ENCODE results near the gene PHF19. TPM values are rescaled to one million over a fixed set of nuclear protein-coding genes. Genes with fewer than 3 reads are reported as not detected.

Gene PHF19
- polyA plus RNA-seq, 2 of the 4 experiments (the other 2 are of a cell fraction), result 50.7 to 102 TPM

DNA sequence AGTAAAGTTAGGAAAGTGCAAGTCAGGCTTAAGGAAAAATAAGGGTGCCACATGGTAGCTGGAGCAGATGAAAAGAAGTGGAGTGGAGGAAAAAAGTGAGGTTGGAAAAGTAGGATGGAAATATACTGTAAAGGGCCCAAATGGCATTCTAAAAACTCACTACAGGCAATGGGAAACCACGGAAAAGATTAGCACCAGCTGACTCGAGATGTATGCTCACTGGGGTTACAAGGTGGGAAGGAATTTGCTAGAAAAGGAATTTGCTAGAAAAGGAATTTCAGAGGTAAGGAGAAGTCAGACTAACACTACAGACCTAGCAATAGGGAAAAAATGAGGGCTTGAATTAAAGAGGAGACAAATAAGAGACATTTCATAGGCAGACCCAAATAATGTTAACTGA lies 37.8 kb downstream of the PHF19 start:
- FAIRE-seq (no peak), DNase-seq (ENCODE audit: low read depth in 1 of 2, low spot score in 1 of 2) (no peak), ATAC-seq (no peak)
- H3K4me1 ChIP-seq, result peaks cover 12% of the 10 kb centered on the region; the same call in 1 of the 3 replicates
- 94% methylated on average over 2 of the region's 2 CpGs for WGBS (ENCODE audit: missing lambda C conversion rate)
- H3K4me3 ChIP-seq, result no peak overlapping the region
- H3K4me2 ChIP-seq, result no peak overlapping the region
- no peak overlapping the region for H3K27ac ChIP-seq
- H3K9me3 ChIP-seq, result no peaks in the 10 kb centered on the region
- TF ChIP-seq NFE2L2 (conservative IDR thresholded peaks at IDR 0.05; ENCODE audit: low read length), result no peak
- TF ChIP-seq ESRRA (IDR thresholded peaks at IDR 0.05; ENCODE audit: borderline replicate concordance, low read length), result no peak
- TF ChIP-seq KDM5A (IDR thresholded peaks at IDR 0.05), result no peak
- TF ChIP-seq PBX3 (IDR thresholded peaks at IDR 0.05), result no peak
- no peak for TF ChIP-seq TFCP2L1 (CRISPR knock-in tag; IDR thresholded peaks at IDR 0.05)
- TF ChIP-seq POLR2AphosphoS2 (conservative IDR thresholded peaks at IDR 0.05; ENCODE audit: low read length), result no peak
- TF ChIP-seq ELK1 (IDR thresholded peaks at IDR 0.05; ENCODE audit: low read depth, low read length), result no peak
- TF ChIP-seq, protein P1, sequence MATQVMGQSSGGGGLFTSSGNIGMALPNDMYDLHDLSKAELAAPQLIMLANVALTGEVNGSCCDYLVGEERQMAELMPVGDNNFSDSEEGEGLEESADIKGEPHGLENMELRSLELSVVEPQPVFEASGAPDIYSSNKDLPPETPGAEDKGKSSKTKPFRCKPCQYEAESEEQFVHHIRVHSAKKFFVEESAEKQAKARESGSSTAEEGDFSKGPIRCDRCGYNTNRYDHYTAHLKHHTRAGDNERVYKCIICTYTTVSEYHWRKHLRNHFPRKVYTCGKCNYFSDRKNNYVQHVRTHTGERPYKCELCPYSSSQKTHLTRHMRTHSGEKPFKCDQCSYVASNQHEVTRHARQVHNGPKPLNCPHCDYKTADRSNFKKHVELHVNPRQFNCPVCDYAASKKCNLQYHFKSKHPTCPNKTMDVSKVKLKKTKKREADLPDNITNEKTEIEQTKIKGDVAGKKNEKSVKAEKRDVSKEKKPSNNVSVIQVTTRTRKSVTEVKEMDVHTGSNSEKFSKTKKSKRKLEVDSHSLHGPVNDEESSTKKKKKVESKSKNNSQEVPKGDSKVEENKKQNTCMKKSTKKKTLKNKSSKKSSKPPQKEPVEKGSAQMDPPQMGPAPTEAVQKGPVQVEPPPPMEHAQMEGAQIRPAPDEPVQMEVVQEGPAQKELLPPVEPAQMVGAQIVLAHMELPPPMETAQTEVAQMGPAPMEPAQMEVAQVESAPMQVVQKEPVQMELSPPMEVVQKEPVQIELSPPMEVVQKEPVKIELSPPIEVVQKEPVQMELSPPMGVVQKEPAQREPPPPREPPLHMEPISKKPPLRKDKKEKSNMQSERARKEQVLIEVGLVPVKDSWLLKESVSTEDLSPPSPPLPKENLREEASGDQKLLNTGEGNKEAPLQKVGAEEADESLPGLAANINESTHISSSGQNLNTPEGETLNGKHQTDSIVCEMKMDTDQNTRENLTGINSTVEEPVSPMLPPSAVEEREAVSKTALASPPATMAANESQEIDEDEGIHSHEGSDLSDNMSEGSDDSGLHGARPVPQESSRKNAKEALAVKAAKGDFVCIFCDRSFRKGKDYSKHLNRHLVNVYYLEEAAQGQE (IDR thresholded peaks at IDR 0.05), result no peak
- no peak for TF ChIP-seq HDAC2 (IDR thresholded peaks at IDR 0.05)
- TF ChIP-seq HEYL (CRISPR knock-in tag; IDR thresholded peaks at IDR 0.05), result no peak
- TF ChIP-seq RARB (CRISPR knock-in tag; IDR thresholded peaks at IDR 0.05), result no peak
- no peak for TF ChIP-seq RCOR1 (IDR thresholded peaks at IDR 0.05; ENCODE audit: low read depth, low read length)
- TF ChIP-seq, protein P2, sequence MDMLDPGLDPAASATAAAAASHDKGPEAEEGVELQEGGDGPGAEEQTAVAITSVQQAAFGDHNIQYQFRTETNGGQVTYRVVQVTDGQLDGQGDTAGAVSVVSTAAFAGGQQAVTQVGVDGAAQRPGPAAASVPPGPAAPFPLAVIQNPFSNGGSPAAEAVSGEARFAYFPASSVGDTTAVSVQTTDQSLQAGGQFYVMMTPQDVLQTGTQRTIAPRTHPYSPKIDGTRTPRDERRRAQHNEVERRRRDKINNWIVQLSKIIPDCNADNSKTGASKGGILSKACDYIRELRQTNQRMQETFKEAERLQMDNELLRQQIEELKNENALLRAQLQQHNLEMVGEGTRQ (IDR thresholded peaks at IDR 0.05), result no peak
- TF ChIP-seq, protein P3, sequence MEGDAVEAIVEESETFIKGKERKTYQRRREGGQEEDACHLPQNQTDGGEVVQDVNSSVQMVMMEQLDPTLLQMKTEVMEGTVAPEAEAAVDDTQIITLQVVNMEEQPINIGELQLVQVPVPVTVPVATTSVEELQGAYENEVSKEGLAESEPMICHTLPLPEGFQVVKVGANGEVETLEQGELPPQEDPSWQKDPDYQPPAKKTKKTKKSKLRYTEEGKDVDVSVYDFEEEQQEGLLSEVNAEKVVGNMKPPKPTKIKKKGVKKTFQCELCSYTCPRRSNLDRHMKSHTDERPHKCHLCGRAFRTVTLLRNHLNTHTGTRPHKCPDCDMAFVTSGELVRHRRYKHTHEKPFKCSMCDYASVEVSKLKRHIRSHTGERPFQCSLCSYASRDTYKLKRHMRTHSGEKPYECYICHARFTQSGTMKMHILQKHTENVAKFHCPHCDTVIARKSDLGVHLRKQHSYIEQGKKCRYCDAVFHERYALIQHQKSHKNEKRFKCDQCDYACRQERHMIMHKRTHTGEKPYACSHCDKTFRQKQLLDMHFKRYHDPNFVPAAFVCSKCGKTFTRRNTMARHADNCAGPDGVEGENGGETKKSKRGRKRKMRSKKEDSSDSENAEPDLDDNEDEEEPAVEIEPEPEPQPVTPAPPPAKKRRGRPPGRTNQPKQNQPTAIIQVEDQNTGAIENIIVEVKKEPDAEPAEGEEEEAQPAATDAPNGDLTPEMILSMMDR (IDR thresholded peaks at IDR 0.05), result no peak
- TF ChIP-seq RNF2 (IDR thresholded peaks at IDR 0.05; ENCODE audit: borderline replicate concordance, low read depth), result no peak
- ChIA-PET POLR2A (no interaction called here), CTCF (no interaction called here)

DNA sequence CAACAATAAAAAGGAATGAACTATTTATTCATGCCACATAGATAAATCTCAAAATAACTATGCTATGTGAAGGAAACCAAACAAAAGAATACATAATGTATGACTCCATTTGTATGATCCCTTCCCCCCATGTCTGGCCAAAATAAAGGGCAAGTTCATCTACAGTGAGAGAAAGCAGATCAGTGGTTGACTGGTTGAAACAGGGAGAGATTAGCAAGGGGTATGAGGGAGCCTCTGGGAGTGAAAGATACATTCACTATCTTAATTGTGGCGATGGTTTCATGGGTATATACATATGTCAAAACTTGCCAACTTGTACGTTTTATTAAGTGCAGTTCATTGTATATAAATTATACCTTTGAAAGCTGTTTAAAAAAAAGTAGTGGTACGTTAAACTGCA lies 39.1 kb downstream of the PHF19 start:
- DNase-seq (ENCODE audit: low read depth in 1 of 2, low spot score in 1 of 2) (no peak), ATAC-seq (no peak), FAIRE-seq (no peak)
- 92% methylated on average over 3 of the region's 3 CpGs for WGBS (ENCODE audit: missing lambda C conversion rate)
- no peak overlapping the region for H3K27ac ChIP-seq
- H3K4me3 ChIP-seq, result no peak overlapping the region
- CTCF ChIA-PET, result interaction anchor here (0.8 kb wide), 1 partner anchor 99 kb away, joined by 3 read pairs; no protein-coding TSS in a partner anchor
- peaks cover 7% of the 10 kb centered on the region; the same call in 1 of the 3 replicates for H3K4me1 ChIP-seq
- POLR2A ChIA-PET, result interaction anchor here (1.4 kb wide), 1 partner anchor 45 kb away, joined by 4 read pairs; the partner anchor contains the start of gene FBXW2
- H3K9me3 ChIP-seq, result no peaks in the 10 kb centered on the region
- no peak overlapping the region for H3K4me2 ChIP-seq
- TF ChIP-seq, protein P4, sequence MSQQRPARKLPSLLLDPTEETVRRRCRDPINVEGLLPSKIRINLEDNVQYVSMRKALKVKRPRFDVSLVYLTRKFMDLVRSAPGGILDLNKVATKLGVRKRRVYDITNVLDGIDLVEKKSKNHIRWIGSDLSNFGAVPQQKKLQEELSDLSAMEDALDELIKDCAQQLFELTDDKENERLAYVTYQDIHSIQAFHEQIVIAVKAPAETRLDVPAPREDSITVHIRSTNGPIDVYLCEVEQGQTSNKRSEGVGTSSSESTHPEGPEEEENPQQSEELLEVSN (IDR thresholded peaks at IDR 0.05; ENCODE audit: borderline replicate concordance, low read depth), result no peak
- TF ChIP-seq ESRRA (IDR thresholded peaks at IDR 0.05; ENCODE audit: borderline replicate concordance, low read length) (no peak), EHF (CRISPR knock-in tag; IDR thresholded peaks at IDR 0.05) (no peak), HMGXB4 (CRISPR knock-in tag; IDR thresholded peaks at IDR 0.05; ENCODE audit: borderline replicate concordance) (no peak), NR3C1 (IDR thresholded peaks at IDR 0.05) (no peak), HOXB13 (CRISPR knock-in tag; IDR thresholded peaks at IDR 0.05; ENCODE audit: low read depth) (no peak), MYC (IDR thresholded peaks at IDR 0.05; ENCODE audit: borderline replicate concordance, low read length) (no peak), EP300 (IDR thresholded peaks at IDR 0.05) (no peak), CBX8 (IDR thresholded peaks at IDR 0.05) (no peak), FOSL2 (IDR thresholded peaks at IDR 0.05) (no peak), FOSL2 (CRISPR knock-in tag; IDR thresholded peaks at IDR 0.05) (no peak), CEBPB (IDR thresholded peaks at IDR 0.05) (no peak), CHD2 (IDR thresholded peaks at IDR 0.05; ENCODE audit: low read length, partially characterized antibody) (no peak), ZFP36 (IDR thresholded peaks at IDR 0.05; ENCODE audit: borderline replicate concordance, partially characterized antibody) (no peak)
